Activated CD4-positive, alpha-beta memory T cell treated with anti-CD3 and anti-CD28 coated beads for 36 hours (primary cell): ENCODE data around the gene TXK. TPM values are rescaled to one million over a fixed set of nuclear protein-coding genes. Genes with fewer than 3 reads are reported as not detected.
A peak's percentile ranks its signal among the peaks of the same experiment; 100 is the strongest.
"Not testable (repeated sequence)": the region's sequence is repeated elsewhere in the genome, so short reads cannot be mapped to it uniquely, and the experiment has no call there.

ENCODE experiments used
- CTCF ChIA-PET: fragments of 350-600 bp; sonication (Branson Sonifier 250); formaldehyde crosslinking; loops from one replicate; lab custom pipeline; 2021; ENCODE audit warnings: antibody characterized with exemption, inconsistent platforms; lab: Charles Lee
- POLR2A ChIA-PET: fragments of 350-600 bp; sonication (Branson Sonifier 250); formaldehyde crosslinking; loops from one replicate; lab custom pipeline; 2021; ENCODE audit warnings: antibody characterized with exemption; lab: Charles Lee
- DNase-seq: peaks from one replicate; pipeline ENCODE4 v3.0.0-alpha.2; 2020
- H3K27ac Mint-ChIP-seq: one replicate; pipeline ENCODE4 v1.8.0; 2021; ENCODE audit warnings: mixed read lengths
- H3K27me3 Mint-ChIP-seq: one replicate; pipeline ENCODE4 v1.8.0; 2021; ENCODE audit warnings: mixed read lengths
- H3K36me3 Mint-ChIP-seq: one replicate; pipeline ENCODE4 v1.8.0; 2021; ENCODE audit warnings: mixed read lengths
- H3K4me1 Mint-ChIP-seq: one replicate; pipeline ENCODE4 v1.8.0; 2021; ENCODE audit warnings: low read depth, mixed read lengths
- H3K4me3 Mint-ChIP-seq: one replicate; pipeline ENCODE4 v1.8.0; 2021; ENCODE audit warnings: mild to moderate bottlenecking, mixed read lengths
- H3K9me3 Mint-ChIP-seq: one replicate; pipeline ENCODE4 v1.8.0; 2021; ENCODE audit warnings: mixed read lengths
- intact Hi-C: fragments of 100-400 bp; cut with micrococcal nuclease; formaldehyde crosslinking; loops from one replicate; pipeline ENCODE4 v1.15.1; 2023
- total RNA-seq, 2 experiments: library from RNA; stranded (reverse); gene quantifications; one replicate each; pipeline ENCODE4 v1.2.3, GENCODE V29; 2021

The TXK gene
- total RNA-seq = 10 to 100 TPM; 16.5 to 18.4 TPM

DNA sequence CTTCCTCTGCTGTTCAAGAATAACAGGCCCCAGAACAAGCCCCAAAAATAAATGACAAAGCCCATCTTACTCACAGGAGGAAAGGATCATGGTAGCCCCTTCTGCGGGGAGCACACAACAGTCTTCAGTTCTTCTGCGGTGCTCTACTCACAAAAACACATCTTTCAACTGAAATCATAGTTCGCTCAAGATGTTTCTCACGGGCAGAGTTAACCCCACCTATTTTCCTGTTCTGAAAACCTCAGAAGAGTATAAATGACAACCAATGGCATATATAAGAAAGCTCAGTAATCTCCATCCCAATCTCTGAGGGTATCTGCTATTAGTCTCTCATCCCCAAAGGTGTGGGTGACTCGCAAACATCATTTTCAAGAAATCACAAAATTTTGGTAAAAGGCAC lies at the start of gene TXK:
Gene TXK (minus strand): TSS at position 170 of the 400 bp plus-strand sequence. CDS start 80 bp downstream, at position 90.
- Mint-ChIP-seq H3K27me3 (no peaks in the 10 kb centered on the region), H3K4me3 (peak within 1 kb of the TSS; percentile 80), H3K9me3 (no peaks in the 10 kb centered on the region), H3K27ac (peak within 1 kb of the TSS; percentile 95), H3K36me3 (peaks cover 16% of the 10 kb centered on the region), H3K4me1 (peaks cover 85% of the 10 kb centered on the region)
- peak; percentile 49 for DNase-seq
- CTCF ChIA-PET = interaction anchor here (0.6 to 1.1 kb wide), 2 partner anchors 31 to 38 kb away, joined by 3 read pairs; no protein-coding TSS in a partner anchor
- intact Hi-C loops = loop anchor here (1.0 kb wide), 1 partner anchor 31 kb away; no protein-coding TSS in a partner anchor
- POLR2A ChIA-PET = interaction anchor here (0.9 to 2.0 kb wide), 4 partner anchors 9 to 98 kb away, joined by 3 to 7 read pairs (median 6); no protein-coding TSS in a partner anchor

- intact Hi-C loops = no loop called here
- no peak overlapping the region for H3K27ac Mint-ChIP-seq
- peaks cover 3% of the 10 kb centered on the region for H3K4me1 Mint-ChIP-seq
- H3K4me3 Mint-ChIP-seq = no peak overlapping the region
- POLR2A ChIA-PET = no interaction called here
- peaks cover 11% of the 10 kb centered on the region for H3K9me3 Mint-ChIP-seq
- CTCF ChIA-PET = no interaction called here
- no peaks in the 10 kb centered on the region for H3K27me3 Mint-ChIP-seq
- DNase-seq = no peak
- no peaks in the 10 kb centered on the region for H3K36me3 Mint-ChIP-seq
Measured at GRCh38 chr4:48180234-48180633, 46.2 kb upstream of the TXK start.

GRCh38 chr4:48178931-48179330 lies 44.9 kb upstream of the TXK start:
- CTCF ChIA-PET = no interaction called here
- intact Hi-C loops = no loop called here

DNA sequence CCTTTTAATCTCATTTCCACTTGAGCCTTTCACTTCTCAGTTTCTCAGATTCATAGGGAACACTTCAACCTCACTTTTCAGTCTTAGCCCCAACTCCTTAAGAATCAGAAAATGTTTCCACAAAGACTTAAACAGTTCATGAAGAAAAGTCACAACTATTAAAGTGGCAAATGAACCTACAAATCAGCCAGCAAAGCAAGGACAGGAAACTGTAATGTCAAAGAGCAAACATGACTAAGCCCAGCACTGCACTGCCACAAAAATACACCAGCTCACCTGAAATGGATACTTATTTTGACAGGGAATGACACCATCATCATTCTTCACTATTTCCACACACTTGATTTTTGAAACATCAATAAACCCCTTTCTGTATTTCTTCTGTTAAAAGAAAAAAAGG lies 41.8 kb upstream of the TXK start:
- intact Hi-C loops = no loop called here

More at GRCh38 chr4:48178931-48179330, 44.9 kb upstream of the TXK start:
- Mint-ChIP-seq H3K9me3 (peaks cover 11% of the 10 kb centered on the region), H3K4me3 (no peak overlapping the region), H3K27me3 (no peaks in the 10 kb centered on the region), H3K4me1 (peaks cover 5% of the 10 kb centered on the region), H3K27ac (no peak overlapping the region), H3K36me3 (no peaks in the 10 kb centered on the region)
- DNase-seq = no peak
- POLR2A ChIA-PET = no interaction called here

GRCh38 chr4:48175328-48175727 lies 41.3 kb upstream of the TXK start:
- H3K9me3 Mint-ChIP-seq = peaks cover 11% of the 10 kb centered on the region
- no peaks in the 10 kb centered on the region for H3K36me3 Mint-ChIP-seq
- peaks cover 14% of the 10 kb centered on the region for H3K4me1 Mint-ChIP-seq
- CTCF ChIA-PET = interaction anchor here (1.1 to 1.3 kb wide), 2 partner anchors 9 to 172 kb away, joined by 3 read pairs; no protein-coding TSS in a partner anchor
- no peak for DNase-seq
- POLR2A ChIA-PET = interaction anchor here (0.9 kb wide), 1 partner anchor 13 kb away, joined by 3 read pairs; no protein-coding TSS in a partner anchor
- H3K27ac Mint-ChIP-seq = no peak overlapping the region
- H3K4me3 Mint-ChIP-seq = no peak overlapping the region
- no peaks in the 10 kb centered on the region for H3K27me3 Mint-ChIP-seq
- intact Hi-C loops = no loop called here

More for the DNA sequence above, 41.8 kb upstream of the TXK start:
- ChIA-PET POLR2A (no interaction called here), CTCF (interaction anchor here (1.1 kb wide), 1 partner anchor 172 kb away, joined by 3 read pairs; no protein-coding TSS in a partner anchor)
- Mint-ChIP-seq H3K4me3 (no peak overlapping the region), H3K36me3 (no peaks in the 10 kb centered on the region), H3K27ac (no peak overlapping the region), H3K4me1 (peaks cover 14% of the 10 kb centered on the region), H3K9me3 (peaks cover 11% of the 10 kb centered on the region), H3K27me3 (no peaks in the 10 kb centered on the region)
- DNase-seq = no peak

GRCh38 chr4:48173056-48173991 lies 39.3 kb upstream of the TXK start:
- Mint-ChIP-seq H3K4me1 (peaks cover 15% of the 10 kb centered on the region), H3K27me3 (no peaks in the 10 kb centered on the region), H3K27ac (no peak overlapping the region), H3K36me3 (no peaks in the 10 kb centered on the region), H3K4me3 (no peak overlapping the region), H3K9me3 (peaks cover 11% of the 10 kb centered on the region)
- DNase-seq = peak; percentile 15
- ChIA-PET CTCF (no interaction called here), POLR2A (no interaction called here)
- intact Hi-C loops = no loop called here

- intact Hi-C loops = no loop called here
- ChIA-PET CTCF (no interaction called here), POLR2A (no interaction called here)
- peaks cover 4% of the 10 kb centered on the region for H3K9me3 Mint-ChIP-seq
- peaks cover 22% of the 10 kb centered on the region for H3K4me1 Mint-ChIP-seq
- H3K27me3 Mint-ChIP-seq = no peaks in the 10 kb centered on the region
- H3K36me3 Mint-ChIP-seq = peaks cover 2% of the 10 kb centered on the region
- DNase-seq = no peak
- no peak overlapping the region for H3K27ac Mint-ChIP-seq
- H3K4me3 Mint-ChIP-seq = no peak overlapping the region
Measured at GRCh38 chr4:48172651-48173050, 38.6 kb upstream of the TXK start.

GRCh38 chr4:48169636-48170035 lies 35.6 kb upstream of the TXK start:
- Mint-ChIP-seq H3K4me1 (peaks cover 22% of the 10 kb centered on the region), H3K27me3 (no peaks in the 10 kb centered on the region), H3K4me3 (no peak overlapping the region), H3K9me3 (no peaks in the 10 kb centered on the region), H3K36me3 (peaks cover 3% of the 10 kb centered on the region), H3K27ac (no peak overlapping the region)
- no peak for DNase-seq
- intact Hi-C loops = loop anchor here (5.0 kb wide), 1 partner anchor 98 kb away; the partner anchor contains the start of gene TEC
- CTCF ChIA-PET = no interaction called here
- POLR2A ChIA-PET = no interaction called here

GRCh38 chr4:48167538-48168263 lies 33.7 kb upstream of the TXK start:
- ChIA-PET CTCF (no interaction called here), POLR2A (no interaction called here)
- H3K9me3 Mint-ChIP-seq = no peaks in the 10 kb centered on the region
- no peak for DNase-seq
- peaks cover 12% of the 10 kb centered on the region for H3K4me1 Mint-ChIP-seq
- peaks cover 3% of the 10 kb centered on the region for H3K36me3 Mint-ChIP-seq
- no peaks in the 10 kb centered on the region for H3K27me3 Mint-ChIP-seq
- intact Hi-C loops = loop anchor here (1.0 to 5.0 kb wide), 4 partner anchors 39 to 131 kb away; partner anchors contain the start of gene TEC
- no peak overlapping the region for H3K4me3 Mint-ChIP-seq
- no peak overlapping the region for H3K27ac Mint-ChIP-seq

- peaks cover 28% of the 10 kb centered on the region for H3K4me1 Mint-ChIP-seq
- H3K4me3 Mint-ChIP-seq, H3K27ac Mint-ChIP-seq, POLR2A ChIA-PET, DNase-seq, CTCF ChIA-PET, intact Hi-C loops, H3K9me3 Mint-ChIP-seq, H3K36me3 Mint-ChIP-seq, H3K27me3 Mint-ChIP-seq: not testable (repeated sequence)
Measured at GRCh38 chr4:48164561-48164960, 30.5 kb upstream of the TXK start.

DNA sequence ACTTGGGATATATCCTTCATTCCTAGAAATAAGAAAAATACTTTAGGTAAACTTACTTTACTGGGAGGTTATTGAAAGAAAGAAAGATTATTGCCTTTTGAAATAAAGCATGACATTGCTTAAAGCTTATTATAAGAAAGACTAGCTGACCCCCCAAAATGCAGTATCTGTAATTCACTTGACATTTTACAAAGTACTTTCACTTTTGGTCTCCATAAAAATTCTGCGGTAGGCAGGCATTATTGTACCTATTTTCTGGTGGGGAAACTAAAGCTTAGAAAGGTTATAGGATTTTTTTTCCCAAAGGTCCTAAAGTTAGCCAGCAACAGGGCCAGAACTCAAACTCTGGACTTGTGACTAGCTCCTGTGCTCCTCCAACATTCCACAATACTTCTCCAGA lies 29.7 kb upstream of the TXK start:
- H3K4me3 Mint-ChIP-seq = no peak overlapping the region
- ChIA-PET CTCF (no interaction called here), POLR2A (no interaction called here)
- no peak for DNase-seq
- intact Hi-C loops = no loop called here
- no peak overlapping the region for H3K27ac Mint-ChIP-seq
- no peaks in the 10 kb centered on the region for H3K9me3 Mint-ChIP-seq
- H3K4me1 Mint-ChIP-seq = peaks cover 28% of the 10 kb centered on the region
- peaks cover 1% of the 10 kb centered on the region for H3K27me3 Mint-ChIP-seq
- peaks cover 7% of the 10 kb centered on the region for H3K36me3 Mint-ChIP-seq

DNA sequence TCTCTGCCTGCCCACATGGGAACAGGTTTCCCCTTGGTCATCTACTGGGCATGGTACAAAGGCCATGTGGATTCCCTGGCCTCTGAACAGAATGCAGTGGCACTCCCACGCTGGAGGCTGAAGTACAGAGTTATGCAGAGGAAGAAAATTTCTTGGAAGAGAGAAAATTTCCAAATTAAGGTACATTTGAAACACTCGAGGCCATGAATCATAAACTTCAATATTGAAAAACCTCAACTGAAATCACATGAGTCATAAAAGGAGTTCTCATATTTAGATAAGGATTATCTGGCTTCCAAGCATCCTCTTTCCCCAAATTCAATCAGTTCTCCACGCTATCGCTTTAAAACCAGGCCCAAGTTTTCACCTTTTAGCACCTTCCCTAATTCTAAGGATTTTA lies 28.1 kb upstream of the TXK start:
- peak; percentile 11 for DNase-seq
- CTCF ChIA-PET = no interaction called here
- H3K27me3 Mint-ChIP-seq = peaks cover 1% of the 10 kb centered on the region
- H3K9me3 Mint-ChIP-seq = peaks cover 2% of the 10 kb centered on the region
- H3K4me1 Mint-ChIP-seq = peaks cover 19% of the 10 kb centered on the region
- intact Hi-C loops = no loop called here
- no peak overlapping the region for H3K4me3 Mint-ChIP-seq
- peaks cover 6% of the 10 kb centered on the region for H3K36me3 Mint-ChIP-seq
- H3K27ac Mint-ChIP-seq = no peak overlapping the region
- POLR2A ChIA-PET = no interaction called here
